ENCODE data around the gene LRIG1. TPM values are rescaled to one million over a fixed set of nuclear protein-coding genes. Genes with fewer than 3 reads are reported as not detected.

The LRIG1 gene
- total and polyA plus RNA-seq, 2 of the 8 experiments (the other 6 are each of a cell fraction or from before 2014, with no cell fraction given), result 78.1 to 88.7 TPM

DNA sequence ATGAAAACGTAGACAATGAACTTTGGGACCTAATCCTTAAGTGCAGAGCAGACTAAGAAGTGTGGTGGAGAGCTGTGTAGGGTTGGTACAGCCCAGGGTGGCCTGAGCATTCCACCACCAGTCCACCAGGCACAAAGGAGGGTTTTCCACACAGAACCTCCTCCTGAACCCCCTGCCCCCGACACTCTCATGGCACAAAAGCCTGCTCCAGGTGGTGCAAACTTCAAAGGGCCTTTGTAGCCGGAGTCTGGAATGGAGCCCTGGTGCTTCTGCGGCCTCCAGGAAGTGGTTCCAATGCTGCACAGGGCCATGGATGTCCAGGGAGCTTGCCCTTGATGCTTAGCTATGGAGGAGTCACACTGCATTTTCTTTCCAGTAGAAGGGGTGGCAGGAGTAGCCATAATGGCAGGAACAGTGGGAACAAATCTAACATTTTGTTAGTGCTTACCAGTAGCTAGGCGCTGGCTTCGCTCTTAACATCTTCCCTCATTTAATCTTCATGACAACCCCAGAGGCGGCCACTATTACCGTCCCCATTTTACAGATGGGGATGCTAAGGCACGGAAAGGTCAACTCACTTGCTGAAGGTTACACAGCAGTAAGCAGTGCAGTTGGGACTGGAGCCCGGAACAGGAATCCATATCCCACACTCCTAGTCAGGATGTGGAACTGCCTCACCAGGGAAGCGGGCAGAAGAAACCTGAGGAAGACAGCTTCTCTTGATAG is 68.6 kb downstream of the LRIG1 start (continued):
- TF ChIP-seq, protein P1, sequence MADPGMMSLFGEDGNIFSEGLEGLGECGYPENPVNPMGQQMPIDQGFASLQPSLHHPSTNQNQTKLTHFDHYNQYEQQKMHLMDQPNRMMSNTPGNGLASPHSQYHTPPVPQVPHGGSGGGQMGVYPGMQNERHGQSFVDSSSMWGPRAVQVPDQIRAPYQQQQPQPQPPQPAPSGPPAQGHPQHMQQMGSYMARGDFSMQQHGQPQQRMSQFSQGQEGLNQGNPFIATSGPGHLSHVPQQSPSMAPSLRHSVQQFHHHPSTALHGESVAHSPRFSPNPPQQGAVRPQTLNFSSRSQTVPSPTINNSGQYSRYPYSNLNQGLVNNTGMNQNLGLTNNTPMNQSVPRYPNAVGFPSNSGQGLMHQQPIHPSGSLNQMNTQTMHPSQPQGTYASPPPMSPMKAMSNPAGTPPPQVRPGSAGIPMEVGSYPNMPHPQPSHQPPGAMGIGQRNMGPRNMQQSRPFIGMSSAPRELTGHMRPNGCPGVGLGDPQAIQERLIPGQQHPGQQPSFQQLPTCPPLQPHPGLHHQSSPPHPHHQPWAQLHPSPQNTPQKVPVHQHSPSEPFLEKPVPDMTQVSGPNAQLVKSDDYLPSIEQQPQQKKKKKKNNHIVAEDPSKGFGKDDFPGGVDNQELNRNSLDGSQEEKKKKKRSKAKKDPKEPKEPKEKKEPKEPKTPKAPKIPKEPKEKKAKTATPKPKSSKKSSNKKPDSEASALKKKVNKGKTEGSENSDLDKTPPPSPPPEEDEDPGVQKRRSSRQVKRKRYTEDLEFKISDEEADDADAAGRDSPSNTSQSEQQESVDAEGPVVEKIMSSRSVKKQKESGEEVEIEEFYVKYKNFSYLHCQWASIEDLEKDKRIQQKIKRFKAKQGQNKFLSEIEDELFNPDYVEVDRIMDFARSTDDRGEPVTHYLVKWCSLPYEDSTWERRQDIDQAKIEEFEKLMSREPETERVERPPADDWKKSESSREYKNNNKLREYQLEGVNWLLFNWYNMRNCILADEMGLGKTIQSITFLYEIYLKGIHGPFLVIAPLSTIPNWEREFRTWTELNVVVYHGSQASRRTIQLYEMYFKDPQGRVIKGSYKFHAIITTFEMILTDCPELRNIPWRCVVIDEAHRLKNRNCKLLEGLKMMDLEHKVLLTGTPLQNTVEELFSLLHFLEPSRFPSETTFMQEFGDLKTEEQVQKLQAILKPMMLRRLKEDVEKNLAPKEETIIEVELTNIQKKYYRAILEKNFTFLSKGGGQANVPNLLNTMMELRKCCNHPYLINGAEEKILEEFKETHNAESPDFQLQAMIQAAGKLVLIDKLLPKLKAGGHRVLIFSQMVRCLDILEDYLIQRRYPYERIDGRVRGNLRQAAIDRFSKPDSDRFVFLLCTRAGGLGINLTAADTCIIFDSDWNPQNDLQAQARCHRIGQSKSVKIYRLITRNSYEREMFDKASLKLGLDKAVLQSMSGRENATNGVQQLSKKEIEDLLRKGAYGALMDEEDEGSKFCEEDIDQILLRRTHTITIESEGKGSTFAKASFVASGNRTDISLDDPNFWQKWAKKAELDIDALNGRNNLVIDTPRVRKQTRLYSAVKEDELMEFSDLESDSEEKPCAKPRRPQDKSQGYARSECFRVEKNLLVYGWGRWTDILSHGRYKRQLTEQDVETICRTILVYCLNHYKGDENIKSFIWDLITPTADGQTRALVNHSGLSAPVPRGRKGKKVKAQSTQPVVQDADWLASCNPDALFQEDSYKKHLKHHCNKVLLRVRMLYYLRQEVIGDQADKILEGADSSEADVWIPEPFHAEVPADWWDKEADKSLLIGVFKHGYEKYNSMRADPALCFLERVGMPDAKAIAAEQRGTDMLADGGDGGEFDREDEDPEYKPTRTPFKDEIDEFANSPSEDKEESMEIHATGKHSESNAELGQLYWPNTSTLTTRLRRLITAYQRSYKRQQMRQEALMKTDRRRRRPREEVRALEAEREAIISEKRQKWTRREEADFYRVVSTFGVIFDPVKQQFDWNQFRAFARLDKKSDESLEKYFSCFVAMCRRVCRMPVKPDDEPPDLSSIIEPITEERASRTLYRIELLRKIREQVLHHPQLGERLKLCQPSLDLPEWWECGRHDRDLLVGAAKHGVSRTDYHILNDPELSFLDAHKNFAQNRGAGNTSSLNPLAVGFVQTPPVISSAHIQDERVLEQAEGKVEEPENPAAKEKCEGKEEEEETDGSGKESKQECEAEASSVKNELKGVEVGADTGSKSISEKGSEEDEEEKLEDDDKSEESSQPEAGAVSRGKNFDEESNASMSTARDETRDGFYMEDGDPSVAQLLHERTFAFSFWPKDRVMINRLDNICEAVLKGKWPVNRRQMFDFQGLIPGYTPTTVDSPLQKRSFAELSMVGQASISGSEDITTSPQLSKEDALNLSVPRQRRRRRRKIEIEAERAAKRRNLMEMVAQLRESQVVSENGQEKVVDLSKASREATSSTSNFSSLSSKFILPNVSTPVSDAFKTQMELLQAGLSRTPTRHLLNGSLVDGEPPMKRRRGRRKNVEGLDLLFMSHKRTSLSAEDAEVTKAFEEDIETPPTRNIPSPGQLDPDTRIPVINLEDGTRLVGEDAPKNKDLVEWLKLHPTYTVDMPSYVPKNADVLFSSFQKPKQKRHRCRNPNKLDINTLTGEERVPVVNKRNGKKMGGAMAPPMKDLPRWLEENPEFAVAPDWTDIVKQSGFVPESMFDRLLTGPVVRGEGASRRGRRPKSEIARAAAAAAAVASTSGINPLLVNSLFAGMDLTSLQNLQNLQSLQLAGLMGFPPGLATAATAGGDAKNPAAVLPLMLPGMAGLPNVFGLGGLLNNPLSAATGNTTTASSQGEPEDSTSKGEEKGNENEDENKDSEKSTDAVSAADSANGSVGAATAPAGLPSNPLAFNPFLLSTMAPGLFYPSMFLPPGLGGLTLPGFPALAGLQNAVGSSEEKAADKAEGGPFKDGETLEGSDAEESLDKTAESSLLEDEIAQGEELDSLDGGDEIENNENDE (IDR thresholded peaks at IDR 0.05; ENCODE audit: insufficient replicate concordance, low read length), result no peak
- TF ChIP-seq RFX5 (IDR thresholded peaks at IDR 0.05; ENCODE audit: borderline replicate concordance, low read depth, low read length) (no peak), HDAC6 (IDR thresholded peaks at IDR 0.05; ENCODE audit: low read depth, low read length) (no peak), USF2 (IDR thresholded peaks at IDR 0.05; ENCODE audit: low read length) (no peak), JUND (IDR thresholded peaks at IDR 0.05; ENCODE audit: low read length) (no peak)
- TF ChIP-seq, protein P2, sequence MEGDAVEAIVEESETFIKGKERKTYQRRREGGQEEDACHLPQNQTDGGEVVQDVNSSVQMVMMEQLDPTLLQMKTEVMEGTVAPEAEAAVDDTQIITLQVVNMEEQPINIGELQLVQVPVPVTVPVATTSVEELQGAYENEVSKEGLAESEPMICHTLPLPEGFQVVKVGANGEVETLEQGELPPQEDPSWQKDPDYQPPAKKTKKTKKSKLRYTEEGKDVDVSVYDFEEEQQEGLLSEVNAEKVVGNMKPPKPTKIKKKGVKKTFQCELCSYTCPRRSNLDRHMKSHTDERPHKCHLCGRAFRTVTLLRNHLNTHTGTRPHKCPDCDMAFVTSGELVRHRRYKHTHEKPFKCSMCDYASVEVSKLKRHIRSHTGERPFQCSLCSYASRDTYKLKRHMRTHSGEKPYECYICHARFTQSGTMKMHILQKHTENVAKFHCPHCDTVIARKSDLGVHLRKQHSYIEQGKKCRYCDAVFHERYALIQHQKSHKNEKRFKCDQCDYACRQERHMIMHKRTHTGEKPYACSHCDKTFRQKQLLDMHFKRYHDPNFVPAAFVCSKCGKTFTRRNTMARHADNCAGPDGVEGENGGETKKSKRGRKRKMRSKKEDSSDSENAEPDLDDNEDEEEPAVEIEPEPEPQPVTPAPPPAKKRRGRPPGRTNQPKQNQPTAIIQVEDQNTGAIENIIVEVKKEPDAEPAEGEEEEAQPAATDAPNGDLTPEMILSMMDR (IDR thresholded peaks at IDR 0.05; ENCODE audit: control extremely low read depth in 1 of 3, insufficient read depth in 1 of 3, low read depth in 1 of 3, low read length in 3 of 3), result no peak
